ENCODE measurements around the gene ELOVL4. TPM values are rescaled to one million over a fixed set of nuclear protein-coding genes. Genes with fewer than 3 reads are reported as not detected.

The ELOVL4 gene
- polyA plus RNA-seq, 3 donors: not detected

DNA sequence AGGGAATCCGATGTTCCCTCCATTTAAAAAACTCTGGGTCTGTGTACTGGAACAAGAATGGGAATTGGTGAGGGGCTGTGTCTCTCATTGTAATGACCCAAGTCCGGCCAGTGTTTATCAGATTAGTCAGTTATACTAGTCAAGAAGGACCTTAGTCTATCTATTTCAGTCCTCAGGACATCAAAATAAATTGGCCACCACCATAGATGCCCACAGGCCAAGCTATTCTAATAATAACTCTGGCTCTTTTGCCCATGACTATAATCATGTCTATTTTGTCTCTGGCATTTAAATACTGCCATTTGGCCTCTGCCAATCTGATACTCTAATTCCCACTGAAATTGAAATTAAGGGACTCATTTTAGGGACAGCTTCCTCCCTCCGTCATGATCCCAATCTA lies 37.8 kb downstream of the ELOVL4 start:
- Mint-ChIP-seq H3K9me3 (peaks cover 0 to 2% (median 0%) of the 10 kb centered on the region in 7 donors), H3K4me3 (no peak overlapping the region), H3K27me3 (ENCODE audit: low read depth in 3 of 3) (peaks cover 3 to 13% (median 4%) of the 10 kb centered on the region in 3 donors), H3K27ac (no peak overlapping the region), H3K36me3 (no peaks in the 10 kb centered on the region), H3K4me1 (peaks cover 10% of the 10 kb centered on the region)
- Histone ChIP-seq H3K79me2 (ENCODE audit: insufficient read depth, low read length) (no peaks in the 10 kb centered on the region), H3K4me1 (ENCODE audit: control insufficient read depth in 1 of 2, insufficient read depth in 2 of 2, low read length in 2 of 2) (peaks cover 4 to 7% of the 10 kb centered on the region in 2 donors), H3K36me3 (replicated peaks in 1 of 2; ENCODE audit: control insufficient read depth in 1 of 2, insufficient read depth in 2 of 2, low read length in 2 of 2) (no peaks in the 10 kb centered on the region), H3K9ac (ENCODE audit: insufficient read depth, low read length, poor library complexity, severe bottlenecking) (no peak overlapping the region), H3K27ac (ENCODE audit: low read depth in 1 of 2, low read length in 2 of 2) (no peak overlapping the region), H3K9me3 (replicated peaks in 1 of 2; ENCODE audit: control insufficient read depth in 1 of 2, insufficient read depth in 1 of 2, low read length in 2 of 2) (no peaks in the 10 kb centered on the region), H3K4me3 (replicated peaks in 1 of 3; ENCODE audit: low read depth in 2 of 3, low read length in 3 of 3) (no peak overlapping the region), H3K27me3 (ENCODE audit: control insufficient read depth in 2 of 2, insufficient read depth in 2 of 2, low read length in 2 of 2) (peaks cover 2 to 9% of the 10 kb centered on the region in 2 donors), H3K4me2 (replicated peaks; ENCODE audit: extremely low read depth, low read length, poor library complexity, severe bottlenecking) (no peak overlapping the region), H4K20me1 (ENCODE audit: insufficient read depth, low read length) (no peaks in the 10 kb centered on the region), H2AFZ (ENCODE audit: insufficient read depth, low read depth, low read length, poor library complexity, severe bottlenecking) (no peak overlapping the region)
- WGBS (ENCODE audit: insufficient coverage): 100% methylated on average over 1 of the region's 3 CpGs
- intact Hi-C loops (cut with micrococcal nuclease): no loop called here
- TF ChIP-seq, protein P1, sequence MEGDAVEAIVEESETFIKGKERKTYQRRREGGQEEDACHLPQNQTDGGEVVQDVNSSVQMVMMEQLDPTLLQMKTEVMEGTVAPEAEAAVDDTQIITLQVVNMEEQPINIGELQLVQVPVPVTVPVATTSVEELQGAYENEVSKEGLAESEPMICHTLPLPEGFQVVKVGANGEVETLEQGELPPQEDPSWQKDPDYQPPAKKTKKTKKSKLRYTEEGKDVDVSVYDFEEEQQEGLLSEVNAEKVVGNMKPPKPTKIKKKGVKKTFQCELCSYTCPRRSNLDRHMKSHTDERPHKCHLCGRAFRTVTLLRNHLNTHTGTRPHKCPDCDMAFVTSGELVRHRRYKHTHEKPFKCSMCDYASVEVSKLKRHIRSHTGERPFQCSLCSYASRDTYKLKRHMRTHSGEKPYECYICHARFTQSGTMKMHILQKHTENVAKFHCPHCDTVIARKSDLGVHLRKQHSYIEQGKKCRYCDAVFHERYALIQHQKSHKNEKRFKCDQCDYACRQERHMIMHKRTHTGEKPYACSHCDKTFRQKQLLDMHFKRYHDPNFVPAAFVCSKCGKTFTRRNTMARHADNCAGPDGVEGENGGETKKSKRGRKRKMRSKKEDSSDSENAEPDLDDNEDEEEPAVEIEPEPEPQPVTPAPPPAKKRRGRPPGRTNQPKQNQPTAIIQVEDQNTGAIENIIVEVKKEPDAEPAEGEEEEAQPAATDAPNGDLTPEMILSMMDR (IDR thresholded peaks at IDR 0.05): no peak
- DNase-seq: no peak

DNA sequence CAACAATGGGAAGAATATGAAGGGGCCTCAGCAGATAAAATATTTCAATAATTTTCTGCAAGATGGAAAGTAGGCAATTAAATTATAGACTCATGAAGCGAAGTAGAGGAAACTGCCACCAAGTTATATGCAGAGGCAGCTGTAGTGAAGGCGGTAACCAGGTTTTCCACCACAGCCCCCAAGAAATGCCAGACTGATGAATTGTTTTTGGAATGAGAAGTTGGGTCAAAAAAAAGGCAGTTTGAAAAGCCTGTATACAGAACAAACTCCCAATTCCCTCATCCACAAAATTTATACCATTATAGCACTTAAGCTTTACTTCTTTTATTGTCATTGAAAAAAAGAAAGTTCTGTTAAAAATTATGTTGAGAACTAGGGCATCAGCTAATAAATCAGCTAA lies 45.3 kb downstream of the ELOVL4 start:
- WGBS (ENCODE audit: insufficient coverage): no CpG with 5 or more reads among the region's 2 CpGs

More for the DNA sequence above, 45.3 kb downstream of the ELOVL4 start:
- H3K79me2 ChIP-seq (ENCODE audit: insufficient read depth, low read length): no peaks in the 10 kb centered on the region
- intact Hi-C loops (cut with micrococcal nuclease): no loop called here
- Mint-ChIP-seq H3K9me3 (peaks cover 0 to 2% (median 0%) of the 10 kb centered on the region in 7 donors), H3K4me1 (peaks cover 14% of the 10 kb centered on the region), H3K4me3 (no peak overlapping the region), H3K27ac (no peak overlapping the region), H3K36me3 (no peaks in the 10 kb centered on the region), H3K27me3 (ENCODE audit: low read depth in 3 of 3) (peaks cover 0 to 6% (median 6%) of the 10 kb centered on the region in 3 donors)
- no peaks in the 10 kb centered on the region for H4K20me1 ChIP-seq (ENCODE audit: insufficient read depth, low read length)
- H2AFZ ChIP-seq (ENCODE audit: insufficient read depth, low read depth, low read length, poor library complexity, severe bottlenecking): no peak overlapping the region
- no peak overlapping the region for H3K4me3 ChIP-seq (replicated peaks in 1 of 3; ENCODE audit: low read depth in 2 of 3, low read length in 3 of 3)
- no peaks in the 10 kb centered on the region for H3K9me3 ChIP-seq (replicated peaks in 1 of 2; ENCODE audit: control insufficient read depth in 1 of 2, insufficient read depth in 1 of 2, low read length in 2 of 2)
- no peak overlapping the region for H3K9ac ChIP-seq (ENCODE audit: insufficient read depth, low read length, poor library complexity, severe bottlenecking)
- no peak overlapping the region for H3K4me2 ChIP-seq (replicated peaks; ENCODE audit: extremely low read depth, low read length, poor library complexity, severe bottlenecking)
- H3K27me3 ChIP-seq (ENCODE audit: control insufficient read depth in 2 of 2, insufficient read depth in 2 of 2, low read length in 2 of 2): no peaks in the 10 kb centered on the region
- peaks cover 4 to 7% of the 10 kb centered on the region in 2 donors for H3K4me1 ChIP-seq (ENCODE audit: control insufficient read depth in 1 of 2, insufficient read depth in 2 of 2, low read length in 2 of 2)
- no peaks in the 10 kb centered on the region for H3K36me3 ChIP-seq (replicated peaks in 1 of 2; ENCODE audit: control insufficient read depth in 1 of 2, insufficient read depth in 2 of 2, low read length in 2 of 2)
- TF ChIP-seq, protein P1 (IDR thresholded peaks at IDR 0.05): no peak
- H3K27ac ChIP-seq (ENCODE audit: low read depth in 1 of 2, low read length in 2 of 2): no peak overlapping the region
- DNase-seq: no peak
